ENCODE data around the gene ARMH3. TPM values are rescaled to one million over a fixed set of nuclear protein-coding genes. Genes with fewer than 3 reads are reported as not detected.

Gene ARMH3
- total RNA-seq, 1 donor from 2014 or later, result 6.3 TPM

DNA sequence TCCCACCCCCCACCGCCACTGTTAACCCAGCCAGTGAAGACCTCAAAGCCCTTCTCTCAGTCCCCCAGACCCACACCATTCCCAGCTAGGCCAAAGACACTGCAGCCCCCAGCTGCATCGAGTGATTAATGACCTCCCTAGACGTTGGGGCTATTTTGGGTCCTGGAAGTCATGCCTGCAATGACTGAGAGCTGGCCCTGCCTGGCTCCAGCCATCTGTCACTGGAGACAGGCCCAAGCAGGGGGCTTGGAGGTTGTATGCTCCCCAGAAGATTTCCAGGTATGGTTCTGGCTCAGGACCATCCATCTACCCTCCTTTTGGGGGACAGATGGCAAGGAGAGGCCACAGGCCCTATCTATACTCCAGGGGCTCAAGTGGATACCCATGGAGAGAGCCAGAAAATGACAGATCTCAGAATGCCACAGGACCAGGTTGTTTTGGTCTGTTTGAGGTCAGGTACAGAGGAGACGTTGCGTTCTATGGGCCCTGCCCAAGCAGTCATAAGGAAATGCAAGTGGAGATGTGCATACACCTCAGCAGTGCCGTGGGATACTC lies 217.5 kb downstream of the ARMH3 start:
- H3K36me3 ChIP-seq (ENCODE audit: control insufficient read depth, insufficient read depth, low read length), result no peaks in the 10 kb centered on the region
- FAIRE-seq (no peak), DNase-seq (ENCODE audit: low read depth) (no peak)
- TF ChIP-seq, protein P1, sequence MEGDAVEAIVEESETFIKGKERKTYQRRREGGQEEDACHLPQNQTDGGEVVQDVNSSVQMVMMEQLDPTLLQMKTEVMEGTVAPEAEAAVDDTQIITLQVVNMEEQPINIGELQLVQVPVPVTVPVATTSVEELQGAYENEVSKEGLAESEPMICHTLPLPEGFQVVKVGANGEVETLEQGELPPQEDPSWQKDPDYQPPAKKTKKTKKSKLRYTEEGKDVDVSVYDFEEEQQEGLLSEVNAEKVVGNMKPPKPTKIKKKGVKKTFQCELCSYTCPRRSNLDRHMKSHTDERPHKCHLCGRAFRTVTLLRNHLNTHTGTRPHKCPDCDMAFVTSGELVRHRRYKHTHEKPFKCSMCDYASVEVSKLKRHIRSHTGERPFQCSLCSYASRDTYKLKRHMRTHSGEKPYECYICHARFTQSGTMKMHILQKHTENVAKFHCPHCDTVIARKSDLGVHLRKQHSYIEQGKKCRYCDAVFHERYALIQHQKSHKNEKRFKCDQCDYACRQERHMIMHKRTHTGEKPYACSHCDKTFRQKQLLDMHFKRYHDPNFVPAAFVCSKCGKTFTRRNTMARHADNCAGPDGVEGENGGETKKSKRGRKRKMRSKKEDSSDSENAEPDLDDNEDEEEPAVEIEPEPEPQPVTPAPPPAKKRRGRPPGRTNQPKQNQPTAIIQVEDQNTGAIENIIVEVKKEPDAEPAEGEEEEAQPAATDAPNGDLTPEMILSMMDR (IDR thresholded peaks at IDR 0.05; ENCODE audit: insufficient read depth, low read length, severe bottlenecking), result no peak
- H3K27me3 ChIP-seq (ENCODE audit: control insufficient read depth, insufficient read depth, low read length), result no peaks in the 10 kb centered on the region
- no peak overlapping the region for H3K4me3 ChIP-seq (ENCODE audit: low read depth, low read length)

DNA sequence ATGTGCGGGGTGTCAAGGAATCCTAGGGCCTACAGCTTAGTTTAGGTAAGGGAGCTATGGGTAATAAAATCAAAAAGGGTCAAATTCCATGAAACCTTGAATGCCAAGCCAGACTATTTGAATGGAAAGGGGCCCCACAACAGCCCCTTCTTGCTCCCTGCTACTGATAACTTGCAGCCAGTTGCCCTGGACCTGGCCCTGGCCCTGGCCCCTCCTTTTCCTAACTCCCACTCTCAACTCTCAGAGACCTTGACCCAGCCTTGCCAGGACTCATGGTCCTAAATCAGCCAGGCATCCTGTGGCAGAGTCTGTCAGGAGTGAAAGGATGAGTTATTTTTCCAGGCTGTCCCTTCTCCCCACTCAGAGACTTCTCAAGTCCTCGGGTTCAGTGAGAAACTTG lies 218.2 kb downstream of the ARMH3 start:
- Histone ChIP-seq H3K4me3 (ENCODE audit: low read depth, low read length) (no peak overlapping the region), H3K27me3 (ENCODE audit: control insufficient read depth, insufficient read depth, low read length) (no peaks in the 10 kb centered on the region), H3K36me3 (ENCODE audit: control insufficient read depth, insufficient read depth, low read length) (no peaks in the 10 kb centered on the region)
- FAIRE-seq, result no peak
- DNase-seq (ENCODE audit: low read depth), result no peak
- TF ChIP-seq, protein P1 (IDR thresholded peaks at IDR 0.05; ENCODE audit: insufficient read depth, low read length, severe bottlenecking), result no peak

DNA sequence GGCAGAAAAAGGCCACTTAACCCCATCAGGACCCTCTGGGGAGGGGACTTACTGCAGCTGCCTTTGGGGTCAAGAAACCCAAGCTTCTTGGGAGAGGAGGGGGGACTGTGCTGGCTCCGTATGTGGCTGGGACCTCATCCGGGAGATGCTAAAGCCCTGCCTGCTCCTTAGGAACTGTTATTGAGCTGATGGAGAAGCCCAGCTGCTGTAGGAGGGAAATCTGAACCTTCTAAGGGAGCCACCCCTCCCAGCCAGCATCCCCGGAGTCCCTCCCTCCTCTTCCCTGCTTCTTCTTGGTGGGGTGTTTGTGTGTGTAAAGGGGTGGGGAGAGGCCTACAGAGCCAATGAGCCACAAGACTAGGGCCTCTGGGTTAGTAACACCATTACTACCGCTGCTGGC lies 220.6 kb downstream of the ARMH3 start:
- Histone ChIP-seq H3K4me3 (ENCODE audit: low read depth, low read length) (no peak overlapping the region), H3K27me3 (ENCODE audit: control insufficient read depth, insufficient read depth, low read length) (no peaks in the 10 kb centered on the region), H3K36me3 (ENCODE audit: control insufficient read depth, insufficient read depth, low read length) (no peaks in the 10 kb centered on the region)
- TF ChIP-seq, protein P1 (IDR thresholded peaks at IDR 0.05; ENCODE audit: insufficient read depth, low read length, severe bottlenecking), result no peak
- DNase-seq (ENCODE audit: low read depth) (no peak), FAIRE-seq (no peak)

DNA sequence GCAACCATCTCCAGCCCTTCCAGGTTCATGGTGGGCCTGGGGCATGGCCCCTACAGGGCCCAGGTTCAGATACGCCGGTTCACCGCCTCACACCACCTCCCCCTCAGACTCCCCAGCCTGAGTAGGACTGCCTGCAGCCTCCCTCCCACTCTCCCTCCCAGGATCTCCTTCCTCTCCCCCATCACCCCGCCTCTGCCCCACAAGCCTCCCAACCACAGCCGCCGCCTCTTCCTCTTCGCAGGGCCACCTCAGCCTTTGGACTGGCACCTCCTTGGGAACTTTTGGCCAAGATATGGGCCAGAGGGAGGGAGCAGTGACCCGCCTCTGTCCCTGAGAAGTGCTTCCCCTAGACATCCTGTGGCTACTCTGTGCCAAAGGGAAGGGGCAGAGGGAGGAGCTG lies 221.6 kb downstream of the ARMH3 start:
- no peak overlapping the region for H3K4me3 ChIP-seq (ENCODE audit: low read depth, low read length)
- DNase-seq (ENCODE audit: low read depth) (no peak), FAIRE-seq (no peak)
- H3K36me3 ChIP-seq (ENCODE audit: control insufficient read depth, insufficient read depth, low read length), result no peaks in the 10 kb centered on the region
- H3K27me3 ChIP-seq (ENCODE audit: control insufficient read depth, insufficient read depth, low read length), result no peaks in the 10 kb centered on the region
- TF ChIP-seq, protein P1 (IDR thresholded peaks at IDR 0.05; ENCODE audit: insufficient read depth, low read length, severe bottlenecking), result no peak

DNA sequence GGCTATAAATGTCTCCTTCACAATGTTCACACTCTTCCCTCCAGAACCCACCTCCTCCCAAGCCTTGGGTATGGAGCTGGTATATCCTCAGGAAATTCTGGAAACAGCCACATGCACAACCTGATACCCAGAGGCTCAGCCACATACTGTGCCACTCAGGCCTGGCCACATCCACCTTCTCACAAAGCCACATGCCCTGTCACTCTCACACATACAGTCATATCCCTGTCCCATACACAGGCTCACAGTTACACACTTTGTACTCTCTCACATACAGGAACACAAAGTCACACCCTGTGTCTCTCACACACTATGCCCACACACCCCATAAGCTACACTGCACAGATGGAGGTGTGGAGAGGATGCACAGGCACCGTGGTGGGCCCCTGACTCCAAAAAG lies 222.5 kb downstream of the ARMH3 start:
- FAIRE-seq (peak; percentile 77), DNase-seq (ENCODE audit: low read depth) (no peak)
- TF ChIP-seq, protein P1 (IDR thresholded peaks at IDR 0.05; ENCODE audit: insufficient read depth, low read length, severe bottlenecking), result no peak
- Histone ChIP-seq H3K4me3 (ENCODE audit: low read depth, low read length) (no peak overlapping the region), H3K36me3 (ENCODE audit: control insufficient read depth, insufficient read depth, low read length) (no peaks in the 10 kb centered on the region), H3K27me3 (ENCODE audit: control insufficient read depth, insufficient read depth, low read length) (no peaks in the 10 kb centered on the region)

DNA sequence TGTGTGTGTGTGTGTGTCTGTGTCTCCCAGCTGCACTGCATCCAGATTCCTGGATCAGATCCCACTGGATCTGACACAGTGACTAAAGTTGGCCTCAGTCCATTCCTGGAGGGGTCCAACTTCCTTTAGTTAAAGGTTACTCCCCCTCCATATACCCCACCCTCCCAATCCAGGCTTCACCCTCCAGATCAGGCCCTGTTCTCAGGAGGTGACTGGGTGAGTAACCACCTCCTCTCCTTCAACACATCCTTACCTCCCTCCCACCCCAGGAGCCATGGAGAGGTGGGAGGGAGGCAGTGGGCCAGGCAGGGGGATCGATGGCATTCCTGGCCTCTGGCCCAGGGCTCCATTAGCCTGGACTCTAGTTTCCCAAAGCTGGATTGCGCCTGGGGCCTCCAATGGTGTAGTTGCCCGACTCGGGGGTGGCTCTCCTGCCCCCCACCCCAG lies 223.6 kb downstream of the ARMH3 start:
- no peaks in the 10 kb centered on the region for H3K27me3 ChIP-seq (ENCODE audit: control insufficient read depth, insufficient read depth, low read length)
- no peak overlapping the region for H3K4me3 ChIP-seq (ENCODE audit: low read depth, low read length)
- TF ChIP-seq, protein P1 (IDR thresholded peaks at IDR 0.05; ENCODE audit: insufficient read depth, low read length, severe bottlenecking), result no peak
- H3K36me3 ChIP-seq (ENCODE audit: control insufficient read depth, insufficient read depth, low read length), result peaks cover 1% of the 10 kb centered on the region
- no peak for FAIRE-seq
- no peak for DNase-seq (ENCODE audit: low read depth)

All from bronchial epithelial cell (primary cell).